GM18870 (cell line): ENCODE results near the gene FAM50A.

Experiments used
- ATAC-seq: cut with Tn5 transposase; IDR thresholded peaks from one replicate; pipeline ENCODE4 v1.9.1; 2021; ENCODE audit warnings: moderate library complexity; ENCODE audit not compliant: unreplicated experiment

Gene FAM50A

GRCh38 chrX:154437971-154438893, 5.7 kb upstream of the FAM50A start:
- no peak for ATAC-seq

- no peak for ATAC-seq
Measured at GRCh38 chrX:154439841-154440240, 4.1 kb upstream of the FAM50A start.

GRCh38 chrX:154440623-154441357, 3.2 kb upstream of the FAM50A start:
- ATAC-seq = no peak

- ATAC-seq = no peak
Measured at GRCh38 chrX:154441564-154441963, 2.4 kb upstream of the FAM50A start.

GRCh38 chrX:154441984-154442707, 1.8 kb upstream of the FAM50A start:
- no peak for ATAC-seq

GRCh38 chrX:154443479-154443910, 446 bp upstream of the FAM50A start:
- ATAC-seq = no peak

- no peak for ATAC-seq
Measured at GRCh38 chrX:154444755-154445246, 860 bp downstream of the FAM50A start.

- ATAC-seq = no peak
Measured at GRCh38 chrX:154445776-154446175, 1.8 kb downstream of the FAM50A start.

GRCh38 chrX:154446430-154446829, 2.5 kb downstream of the FAM50A start:
- no peak for ATAC-seq

GRCh38 chrX:154448484-154448883, 4.5 kb downstream of the FAM50A start:
- ATAC-seq = no peak

GRCh38 chrX:154449618-154450017, 5.7 kb downstream of the FAM50A start:
- no peak for ATAC-seq

- ATAC-seq = no peak
Measured at GRCh38 chrX:154450312-154450711, 6.4 kb downstream of the FAM50A start.

- ATAC-seq = no peak
Measured at GRCh38 chrX:154452823-154453222, 8.9 kb downstream of the FAM50A start.

- no peak for ATAC-seq
Measured at GRCh38 chrX:154457491-154458115, 13.7 kb downstream of the FAM50A start.

- no peak for ATAC-seq
Measured at GRCh38 chrX:154458116-154458953, 14.4 kb downstream of the FAM50A start, which contains the start of gene PLXNA3. Gene PLXNA3 (plus strand): TSS chrX:154458281. CDS start chrX:154460184, 1,903 bp downstream.

GRCh38 chrX:154458954-154459778, 15.2 kb downstream of the FAM50A start:
- ATAC-seq = no peak

GRCh38 chrX:154459832-154460231, 15.9 kb downstream of the FAM50A start:
- no peak for ATAC-seq

- ATAC-seq = no peak
Measured at GRCh38 chrX:154460326-154460725, 16.4 kb downstream of the FAM50A start.

- no peak for ATAC-seq
Measured at GRCh38 chrX:154462396-154462795, 18.5 kb downstream of the FAM50A start.
